Gastrocnemius medialis (tissue), 4 donors: ENCODE measurements around the gene TMEM185B.

Experiments
- POLR2A ChIP-seq, 2 donors: fragments of 450-650 bp; IDR thresholded peaks; one replicate each; pipeline ENCODE4 v1.6.1; 2017; ENCODE audit warnings: antibody characterized with exemption in 2 of 2, mild to moderate bottlenecking in 2 of 2, moderate library complexity in 2 of 2
- TF ChIP-seq, protein P1 (sequence below), 5 experiments: fragments of 450-650 bp in 3 of 5; fragments of 200-600 bp in 2 of 5; sonication (generic) in 2 of 5; IDR thresholded peaks in 4 of 5; conservative IDR thresholded peaks in 1 of 5; 1 replicate in 4 of 5; 2 replicates in 1 of 5; pipeline ENCODE4 v1.5.1; 2016 to 2019; ENCODE audit warnings: antibody characterized with exemption in 5 of 5, mild to moderate bottlenecking in 3 of 5, moderate library complexity in 3 of 5

DNA sequence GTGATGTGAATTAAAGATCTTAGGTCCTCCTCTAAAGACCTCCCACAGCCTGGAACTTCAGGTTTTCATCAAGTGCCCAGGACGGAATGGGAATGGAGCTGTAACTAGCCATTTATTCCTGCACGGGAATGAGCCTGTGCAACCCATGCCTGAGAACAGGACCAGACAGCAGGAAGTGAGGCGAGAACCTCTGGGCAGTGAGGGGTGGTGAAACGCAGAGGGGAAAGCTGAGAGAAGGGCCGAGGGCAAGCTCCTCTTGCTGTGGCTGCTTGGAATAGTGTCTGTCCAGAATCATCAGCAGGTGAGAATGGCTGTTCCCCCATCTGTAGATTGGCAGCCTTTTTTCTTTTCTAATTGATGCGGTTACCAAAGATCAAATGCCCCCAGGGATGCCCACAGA is 24.7 kb upstream of the TMEM185B start:
- TF ChIP-seq, protein P1, sequence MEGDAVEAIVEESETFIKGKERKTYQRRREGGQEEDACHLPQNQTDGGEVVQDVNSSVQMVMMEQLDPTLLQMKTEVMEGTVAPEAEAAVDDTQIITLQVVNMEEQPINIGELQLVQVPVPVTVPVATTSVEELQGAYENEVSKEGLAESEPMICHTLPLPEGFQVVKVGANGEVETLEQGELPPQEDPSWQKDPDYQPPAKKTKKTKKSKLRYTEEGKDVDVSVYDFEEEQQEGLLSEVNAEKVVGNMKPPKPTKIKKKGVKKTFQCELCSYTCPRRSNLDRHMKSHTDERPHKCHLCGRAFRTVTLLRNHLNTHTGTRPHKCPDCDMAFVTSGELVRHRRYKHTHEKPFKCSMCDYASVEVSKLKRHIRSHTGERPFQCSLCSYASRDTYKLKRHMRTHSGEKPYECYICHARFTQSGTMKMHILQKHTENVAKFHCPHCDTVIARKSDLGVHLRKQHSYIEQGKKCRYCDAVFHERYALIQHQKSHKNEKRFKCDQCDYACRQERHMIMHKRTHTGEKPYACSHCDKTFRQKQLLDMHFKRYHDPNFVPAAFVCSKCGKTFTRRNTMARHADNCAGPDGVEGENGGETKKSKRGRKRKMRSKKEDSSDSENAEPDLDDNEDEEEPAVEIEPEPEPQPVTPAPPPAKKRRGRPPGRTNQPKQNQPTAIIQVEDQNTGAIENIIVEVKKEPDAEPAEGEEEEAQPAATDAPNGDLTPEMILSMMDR (IDR thresholded peaks at IDR 0.05 in 4 of 5, conservative IDR thresholded peaks at IDR 0.05 in 1 of 5) = no peak
- no peak for TF ChIP-seq POLR2A (IDR thresholded peaks at IDR 0.05)
